CD4-positive, alpha-beta T cell (primary cell): ENCODE measurements around the gene RASSF6. TPM values are rescaled to one million over a fixed set of nuclear protein-coding genes. Genes with fewer than 3 reads are reported as not detected.

Experiments used
- ATAC-seq: fragments of 200-7000 bp; cut with Tn5 transposase; one replicate; pipeline ENCODE4 v1.10.0; 2022; ENCODE audit warnings: mild to moderate bottlenecking; ENCODE audit not compliant: poor library complexity
- CTCF ChIA-PET: fragments of 350-600 bp; sonication (Branson Sonifier 250); formaldehyde crosslinking; loops from one replicate; lab custom pipeline; 2021; ENCODE audit warnings: antibody characterized with exemption, inconsistent platforms; lab: Charles Lee
- POLR2A ChIA-PET: fragments of 350-600 bp; sonication (Branson Sonifier 250); formaldehyde crosslinking; loops from one replicate; lab custom pipeline; 2021; ENCODE audit warnings: antibody characterized with exemption, inconsistent platforms; lab: Charles Lee
- DNase-seq, 14 experiments: peaks; one replicate each; pipeline ENCODE4 v3.0.0-alpha.2; 2013 to 2020; ENCODE audit warnings: mixed read lengths in 2 of 14
- H3K27ac ChIP-seq, 2 donors: one replicate each; pipeline versions ENCODE4 v1.5.1 to v1.7.0; 2013; ENCODE audit warnings: low read length in 2 of 2, low read depth in 1 of 2, mild to moderate bottlenecking in 1 of 2
- H3K27me3 ChIP-seq, 2 experiments: 1 replicate in 1 of 2; 2 replicates in 1 of 2; pipeline versions ENCODE4 v1.6.1 to v1.7.0; 2013; ENCODE audit warnings: low read length in 2 of 2, control low read depth in 1 of 2, mild to moderate bottlenecking in 1 of 2, moderate library complexity in 1 of 2; ENCODE audit not compliant: insufficient read depth in 2 of 2, control insufficient read depth in 1 of 2
- H3K36me3 ChIP-seq: one replicate; pipeline ENCODE4 v1.6.1; 2013; ENCODE audit warnings: low read length, control low read depth; ENCODE audit not compliant: insufficient read depth
- H3K4me1 ChIP-seq: one replicate; pipeline ENCODE4 v1.6.1; 2013; ENCODE audit warnings: low read length, control low read depth; ENCODE audit not compliant: insufficient read depth
- H3K4me3 ChIP-seq: one replicate; pipeline ENCODE4 v1.5.1; 2013; ENCODE audit warnings: mild to moderate bottlenecking, low read length, moderate library complexity
- H3K9me3 ChIP-seq, 2 experiments: 1 replicate in 1 of 2; 2 replicates in 1 of 2; pipeline versions ENCODE4 v1.6.1 to v1.7.0; 2013; ENCODE audit warnings: low read length in 2 of 2, mild to moderate bottlenecking in 2 of 2, control low read depth in 1 of 2, moderate library complexity in 1 of 2; ENCODE audit not compliant: control insufficient read depth in 1 of 2, insufficient read depth in 1 of 2
- H3K27ac Mint-ChIP-seq: one replicate; pipeline ENCODE4 v1.8.0; 2020; ENCODE audit warnings: mixed read lengths
- H3K27me3 Mint-ChIP-seq: one replicate; pipeline ENCODE4 v1.8.0; 2021; ENCODE audit warnings: mixed read lengths
- H3K36me3 Mint-ChIP-seq: one replicate; pipeline ENCODE4 v1.8.0; 2021; ENCODE audit warnings: low read depth, mixed read lengths
- H3K4me1 Mint-ChIP-seq: one replicate; pipeline ENCODE4 v1.8.0; 2021; ENCODE audit warnings: low read depth, mixed read lengths
- H3K4me3 Mint-ChIP-seq: one replicate; pipeline ENCODE4 v1.8.0; 2020; ENCODE audit warnings: mild to moderate bottlenecking, mixed read lengths
- H3K9me3 Mint-ChIP-seq: one replicate; pipeline ENCODE4 v1.8.0; 2020; ENCODE audit warnings: mixed read lengths
- intact Hi-C, 2 experiments: fragments of 100-400 bp; cut with DNase I in 1 of 2; cut with micrococcal nuclease in 1 of 2; formaldehyde crosslinking; loops; one replicate each; pipeline versions ENCODE4 v1.15.1 to v1.9.0; 2023 to 2025; cut with DNase I, micrococcal nuclease
- total RNA-seq, 174 experiments: library from RNA in 2 of 174; stranded (reverse) in 2 of 174; gene quantifications; one replicate each; pipeline ENCODE4 v1.2.3 and lab custom pipeline; 2021 to 2026
- TF ChIP-seq, protein P1 (sequence below): fragments of 200-600 bp; IDR thresholded peaks from one replicate; pipeline ENCODE4 v1.8.0; 2022; ENCODE audit warnings: antibody characterized with exemption, mild to moderate bottlenecking

Gene RASSF6
- total RNA-seq, 2 experiments from 2014 or later = 0.25 to 0.28 TPM

DNA sequence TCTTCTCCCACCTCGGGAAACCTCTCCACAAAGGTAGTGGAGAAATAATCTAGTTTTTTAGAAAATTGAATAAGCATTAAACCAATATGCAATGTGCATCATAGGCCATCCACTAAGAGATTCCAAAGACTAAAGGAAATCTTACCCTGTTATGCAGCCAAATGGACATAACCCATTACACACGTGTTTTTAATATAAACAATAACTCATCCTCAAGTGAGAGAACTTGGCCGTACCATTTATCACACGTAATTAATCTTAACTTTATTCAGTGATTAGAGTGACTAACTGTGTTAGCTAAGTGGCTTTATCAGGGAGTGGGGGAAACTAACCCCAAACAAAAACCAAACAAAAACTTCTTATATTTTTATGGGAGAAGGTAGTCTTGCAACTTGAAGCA lies 80.8 kb downstream of the RASSF6 start:
- no peak overlapping the region for H3K4me3 ChIP-seq
- no peak overlapping the region for H3K27ac Mint-ChIP-seq
- peaks cover 3% of the 10 kb centered on the region for H3K27me3 Mint-ChIP-seq
- DNase-seq = no peak
- no peaks in the 10 kb centered on the region for H3K36me3 ChIP-seq
- H3K27me3 ChIP-seq = no peaks in the 10 kb centered on the region
- TF ChIP-seq, protein P1, sequence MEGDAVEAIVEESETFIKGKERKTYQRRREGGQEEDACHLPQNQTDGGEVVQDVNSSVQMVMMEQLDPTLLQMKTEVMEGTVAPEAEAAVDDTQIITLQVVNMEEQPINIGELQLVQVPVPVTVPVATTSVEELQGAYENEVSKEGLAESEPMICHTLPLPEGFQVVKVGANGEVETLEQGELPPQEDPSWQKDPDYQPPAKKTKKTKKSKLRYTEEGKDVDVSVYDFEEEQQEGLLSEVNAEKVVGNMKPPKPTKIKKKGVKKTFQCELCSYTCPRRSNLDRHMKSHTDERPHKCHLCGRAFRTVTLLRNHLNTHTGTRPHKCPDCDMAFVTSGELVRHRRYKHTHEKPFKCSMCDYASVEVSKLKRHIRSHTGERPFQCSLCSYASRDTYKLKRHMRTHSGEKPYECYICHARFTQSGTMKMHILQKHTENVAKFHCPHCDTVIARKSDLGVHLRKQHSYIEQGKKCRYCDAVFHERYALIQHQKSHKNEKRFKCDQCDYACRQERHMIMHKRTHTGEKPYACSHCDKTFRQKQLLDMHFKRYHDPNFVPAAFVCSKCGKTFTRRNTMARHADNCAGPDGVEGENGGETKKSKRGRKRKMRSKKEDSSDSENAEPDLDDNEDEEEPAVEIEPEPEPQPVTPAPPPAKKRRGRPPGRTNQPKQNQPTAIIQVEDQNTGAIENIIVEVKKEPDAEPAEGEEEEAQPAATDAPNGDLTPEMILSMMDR = no peak
- H3K36me3 Mint-ChIP-seq = no peaks in the 10 kb centered on the region
- intact Hi-C loops = no loop called here
- ChIA-PET CTCF (no interaction called here), POLR2A (no interaction called here)
- H3K4me1 Mint-ChIP-seq = no peaks in the 10 kb centered on the region
- ATAC-seq = no peak
- H3K9me3 ChIP-seq = peaks cover 0 to 6% of the 10 kb centered on the region in 2 experiments
- no peaks in the 10 kb centered on the region for H3K4me1 ChIP-seq
- H3K9me3 Mint-ChIP-seq = no peaks in the 10 kb centered on the region
- no peak overlapping the region for H3K4me3 Mint-ChIP-seq
- no peak overlapping the region for H3K27ac ChIP-seq

GRCh38 chr4:73538162-73538561 lies 82.1 kb downstream of the RASSF6 start:
- no peaks in the 10 kb centered on the region for H3K36me3 ChIP-seq
- Mint-ChIP-seq H3K9me3 (no peaks in the 10 kb centered on the region), H3K27ac (no peak overlapping the region), H3K27me3 (peaks cover 3% of the 10 kb centered on the region), H3K4me3 (no peak overlapping the region), H3K36me3 (no peaks in the 10 kb centered on the region), H3K4me1 (no peaks in the 10 kb centered on the region)
- H3K27me3 ChIP-seq = no peaks in the 10 kb centered on the region
- POLR2A ChIA-PET = no interaction called here
- no peaks in the 10 kb centered on the region for H3K9me3 ChIP-seq
- DNase-seq (no peak), ATAC-seq (no peak)
- H3K4me1 ChIP-seq = no peaks in the 10 kb centered on the region
- CTCF ChIA-PET = no interaction called here
- TF ChIP-seq, protein P1 = no peak
- no peak overlapping the region for H3K27ac ChIP-seq
- H3K4me3 ChIP-seq = no peak overlapping the region
- intact Hi-C loops = no loop called here

DNA sequence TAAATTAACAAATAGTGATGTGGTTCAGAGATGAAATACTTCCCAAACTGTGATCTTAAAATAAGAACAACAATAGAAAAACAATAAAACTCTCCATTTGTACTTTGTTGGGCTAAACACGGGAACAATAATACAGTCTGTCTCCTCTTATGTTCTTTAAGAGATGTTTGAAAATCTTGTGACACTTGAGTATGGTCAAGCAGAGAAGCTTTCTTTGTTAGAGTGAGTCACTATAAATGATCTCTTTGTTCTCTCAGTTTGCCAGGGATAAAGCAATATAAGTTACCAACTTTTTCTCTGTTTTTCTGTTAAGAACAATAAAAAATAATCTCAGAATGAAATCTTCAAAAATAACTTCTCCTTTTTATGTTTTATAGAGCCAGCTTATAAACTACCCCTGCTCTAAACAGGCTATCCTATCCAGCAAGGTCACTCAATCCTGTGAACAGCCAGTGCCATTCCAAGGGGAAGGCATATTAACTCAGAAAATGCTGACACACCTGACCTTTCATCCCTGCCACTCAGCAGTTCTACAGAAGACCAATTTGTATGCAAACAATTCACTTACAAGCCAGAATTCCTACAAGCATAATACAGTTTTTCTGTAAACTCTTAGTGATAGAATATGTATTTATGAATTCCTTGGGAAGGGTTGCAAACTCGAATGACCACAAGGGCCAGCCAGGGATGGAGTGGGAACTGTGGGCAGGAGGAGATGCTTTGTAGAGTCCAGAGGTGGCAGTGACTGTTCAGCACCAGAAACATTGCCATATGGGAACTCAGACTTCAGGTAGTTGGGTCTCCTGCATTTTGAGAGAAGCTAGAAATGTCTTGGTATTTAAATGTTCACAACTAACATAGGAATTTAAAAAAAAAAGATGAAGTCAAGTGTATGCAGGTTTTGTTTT lies 86.5 kb downstream of the RASSF6 start:
- TF ChIP-seq, protein P1 = no peak
- intact Hi-C loops = loop anchor here in 1 of 2 experiments (2.0 kb wide), 1 partner anchor 47 kb away; no protein-coding TSS in a partner anchor
- Mint-ChIP-seq H3K27me3 (peaks cover 3% of the 10 kb centered on the region), H3K27ac (no peak overlapping the region), H3K4me1 (no peaks in the 10 kb centered on the region), H3K4me3 (no peak overlapping the region), H3K36me3 (no peaks in the 10 kb centered on the region), H3K9me3 (no peaks in the 10 kb centered on the region)
- DNase-seq (no peak), ATAC-seq (no peak)
- Histone ChIP-seq H3K27ac (no peak overlapping the region), H3K4me1 (no peaks in the 10 kb centered on the region), H3K4me3 (no peak overlapping the region), H3K27me3 (no peaks in the 10 kb centered on the region), H3K9me3 (no peaks in the 10 kb centered on the region), H3K36me3 (no peaks in the 10 kb centered on the region)
- POLR2A ChIA-PET = no interaction called here
- CTCF ChIA-PET = no interaction called here
